ENCODE measurements around the gene DPP4.

DPP4 gene

GRCh38 chr2:161988589-161988988, 85.4 kb downstream of the DPP4 start:
- Histone ChIP-seq H3K27ac (no peak overlapping the region), H3K4me1 (ENCODE audit: control insufficient read depth in 1 of 2, insufficient read depth in 1 of 2, low read depth in 1 of 2, low read length in 1 of 2) (no peaks in the 10 kb centered on the region), H3K4me3 (ENCODE audit: low read depth in 1 of 2, low read length in 1 of 2) (no peak overlapping the region), H3K27me3 (peaks cover 27% of the 10 kb centered on the region), H3K36me3 (no peaks in the 10 kb centered on the region), H3K9me3 (no peaks in the 10 kb centered on the region)
- TF ChIP-seq CTCF (IDR thresholded peaks at IDR 0.05) = no peak

- TF ChIP-seq CTCF (IDR thresholded peaks at IDR 0.05) = no peak
These were observed 86.7 kb downstream of the DPP4 start for GRCh38 chr2:161987311-161987710.

GRCh38 chr2:161983866-161984265, 90.1 kb downstream of the DPP4 start:
- Histone ChIP-seq H3K4me3 (ENCODE audit: low read depth in 1 of 2, low read length in 1 of 2) (no peak overlapping the region), H3K36me3 (no peaks in the 10 kb centered on the region)

More at GRCh38 chr2:161987311-161987710, 86.7 kb downstream of the DPP4 start:
- H3K36me3 ChIP-seq = no peaks in the 10 kb centered on the region
- no peak overlapping the region for H3K27ac ChIP-seq
- peaks cover 14% of the 10 kb centered on the region for H3K27me3 ChIP-seq
- no peaks in the 10 kb centered on the region for H3K9me3 ChIP-seq
- no peaks in the 10 kb centered on the region for H3K4me1 ChIP-seq (ENCODE audit: control insufficient read depth in 1 of 2, insufficient read depth in 1 of 2, low read depth in 1 of 2, low read length in 1 of 2)
- H3K4me3 ChIP-seq (ENCODE audit: low read depth in 1 of 2, low read length in 1 of 2) = no peak overlapping the region

GRCh38 chr2:161983331-161983651, 90.7 kb downstream of the DPP4 start:
- Histone ChIP-seq H3K27ac (no peak overlapping the region), H3K27me3 (peaks cover 11% of the 10 kb centered on the region), H3K36me3 (no peaks in the 10 kb centered on the region), H3K4me1 (ENCODE audit: control insufficient read depth in 1 of 2, insufficient read depth in 1 of 2, low read depth in 1 of 2, low read length in 1 of 2) (no peaks in the 10 kb centered on the region), H3K4me3 (ENCODE audit: low read depth in 1 of 2, low read length in 1 of 2) (no peak overlapping the region), H3K9me3 (no peaks in the 10 kb centered on the region)
- no peak for TF ChIP-seq CTCF (IDR thresholded peaks at IDR 0.05)

More at GRCh38 chr2:161983866-161984265, 90.1 kb downstream of the DPP4 start:
- Histone ChIP-seq H3K4me1 (ENCODE audit: control insufficient read depth in 1 of 2, insufficient read depth in 1 of 2, low read depth in 1 of 2, low read length in 1 of 2) (no peaks in the 10 kb centered on the region), H3K27ac (no peak overlapping the region), H3K27me3 (peaks cover 11% of the 10 kb centered on the region), H3K9me3 (no peaks in the 10 kb centered on the region)
- TF ChIP-seq CTCF (IDR thresholded peaks at IDR 0.05) = no peak

GRCh38 chr2:161982548-161983330, 91.3 kb downstream of the DPP4 start:
- Histone ChIP-seq H3K9me3 (no peaks in the 10 kb centered on the region), H3K4me1 (ENCODE audit: control insufficient read depth in 1 of 2, insufficient read depth in 1 of 2, low read depth in 1 of 2, low read length in 1 of 2) (no peaks in the 10 kb centered on the region), H3K36me3 (no peaks in the 10 kb centered on the region), H3K4me3 (ENCODE audit: low read depth in 1 of 2, low read length in 1 of 2) (no peak overlapping the region), H3K27me3 (peaks cover 11% of the 10 kb centered on the region), H3K27ac (no peak overlapping the region)
- no peak for TF ChIP-seq CTCF (IDR thresholded peaks at IDR 0.05)

Data from neutrophil (primary cell).